ENCODE results near the gene GTSE1.

Gene GTSE1

GRCh38 chr22:46326066-46326680, 29.5 kb downstream of the GTSE1 start:
- no peak for DNase-seq (ENCODE audit: low spot score)

GRCh38 chr22:46327691-46328465, 31.2 kb downstream of the GTSE1 start:
- DNase-seq (ENCODE audit: low spot score), result no peak

GRCh38 chr22:46328797-46329196, 32.1 kb downstream of the GTSE1 start:
- DNase-seq (ENCODE audit: low spot score), result no peak

GRCh38 chr22:46329616-46330015, 32.9 kb downstream of the GTSE1 start:
- no peak for DNase-seq (ENCODE audit: low spot score)

- DNase-seq (ENCODE audit: low spot score), result no peak
Observed at GRCh38 chr22:46330426-46330825, 33.8 kb downstream of the GTSE1 start.

- DNase-seq (ENCODE audit: low spot score), result no peak
Observed at GRCh38 chr22:46331496-46331895, 34.8 kb downstream of the GTSE1 start.

- peak; percentile 67 for DNase-seq (ENCODE audit: low spot score)
Observed at GRCh38 chr22:46335201-46336118, 38.8 kb downstream of the GTSE1 start, which contains the start of gene TRMU. Gene TRMU (plus strand): TSS chr22:46335714. CDS start chr22:46335765, 51 bp downstream.

GRCh38 chr22:46336119-46337078, 39.7 kb downstream of the GTSE1 start:
- peak; percentile 8 for DNase-seq (ENCODE audit: low spot score)

- DNase-seq (ENCODE audit: low spot score), result no peak
Observed at GRCh38 chr22:46337870-46338269, 41.2 kb downstream of the GTSE1 start.

GRCh38 chr22:46338636-46339035, 42.0 kb downstream of the GTSE1 start:
- DNase-seq (ENCODE audit: low spot score), result no peak

- DNase-seq (ENCODE audit: low spot score), result no peak
Observed at GRCh38 chr22:46339956-46340355, 43.3 kb downstream of the GTSE1 start.

- no peak for DNase-seq (ENCODE audit: low spot score)
Observed at GRCh38 chr22:46340676-46341075, 44.0 kb downstream of the GTSE1 start.

- no peak for DNase-seq (ENCODE audit: low spot score)
Observed at GRCh38 chr22:46346680-46347405, 50.2 kb downstream of the GTSE1 start.

- no peak for DNase-seq (ENCODE audit: low spot score)
Observed at GRCh38 chr22:46347646-46348045, 51.0 kb downstream of the GTSE1 start.

- DNase-seq (ENCODE audit: low spot score), result no peak
Observed at GRCh38 chr22:46348099-46348695, 51.5 kb downstream of the GTSE1 start.

- no peak for DNase-seq (ENCODE audit: low spot score)
Observed at GRCh38 chr22:46349238-46349637, 52.6 kb downstream of the GTSE1 start.

GRCh38 chr22:46349681-46350080, 53.0 kb downstream of the GTSE1 start:
- DNase-seq (ENCODE audit: low spot score), result no peak

GRCh38 chr22:46350121-46350520, 53.5 kb downstream of the GTSE1 start:
- peak; percentile 15 for DNase-seq (ENCODE audit: low spot score)

GRCh38 chr22:46350646-46351045, 54.0 kb downstream of the GTSE1 start:
- DNase-seq (ENCODE audit: low spot score), result no peak

GRCh38 chr22:46351131-46351735, 54.6 kb downstream of the GTSE1 start:
- no peak for DNase-seq (ENCODE audit: low spot score)
